A549 treated with CpdA at 1 μM for 4 hours (cell line): Measurements from ENCODE around the gene CIART. TPM values are rescaled to one million over a fixed set of nuclear protein-coding genes. Genes with fewer than 3 reads are reported as not detected.

Experiments used
- total RNA-seq: library from RNA; stranded (reverse); fragments of 200-300 nt; extraction: Qiagen RNA extraction; gene quantifications from 5 replicates; pipeline ENCODE4 v1.2.3, GENCODE V29; 2022; ENCODE audit warnings: low read depth

CIART gene
- total RNA-seq: 0.33 to 0.78 TPM (median 0.40 TPM) in 5 replicates

DNA sequence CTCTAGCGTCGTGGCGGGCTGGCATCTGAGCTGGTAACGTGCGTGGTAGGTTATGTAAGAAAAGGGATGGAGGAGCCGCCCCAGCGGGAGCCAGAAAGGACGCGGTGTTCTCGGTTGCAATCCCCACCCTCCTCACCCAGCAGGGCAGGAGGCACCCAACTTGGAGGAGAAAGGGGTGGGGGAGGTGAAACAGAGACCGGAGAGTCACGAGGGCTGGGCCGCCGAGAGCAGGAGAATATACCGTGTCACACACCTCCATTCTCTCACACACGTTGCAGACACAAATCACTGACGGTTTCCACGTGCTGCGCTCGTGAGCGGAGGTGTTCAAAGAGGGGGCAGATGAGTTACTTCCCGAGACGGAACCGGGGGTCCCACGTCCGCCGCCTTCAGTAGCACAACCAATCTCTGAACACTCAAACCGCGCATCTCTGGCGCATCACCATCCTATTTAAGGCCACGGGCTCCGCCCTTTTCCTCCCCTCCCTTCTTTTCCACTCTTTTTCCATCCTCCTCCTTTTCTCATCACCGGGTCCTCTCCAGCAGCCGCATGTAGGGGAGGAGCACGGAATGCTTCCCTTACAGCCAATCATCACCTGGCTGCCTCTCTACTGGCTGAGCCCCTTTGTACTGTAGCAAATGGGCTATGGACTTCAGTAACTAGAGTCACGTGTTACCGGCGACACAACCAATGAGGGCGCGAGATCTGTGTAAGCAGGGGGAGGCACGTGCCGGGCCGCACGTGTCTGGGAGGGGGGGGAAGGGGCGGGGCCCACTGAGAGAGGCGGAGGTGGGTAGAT lies at the start of gene CIART:
Gene CIART, plus strand, starts transcription at position 797 of the 800 bp plus-strand sequence. CDS start 714 bp downstream, outside the sequence.

GRCh38 chr1:150235852-150236613 lies 46.3 kb upstream of the CIART start, which contains the start of gene ANP32E:
Gene ANP32E, minus strand, starts transcription at chr1:150236112. Its CDS starts 326 bp downstream, at chr1:150235786.

DNA sequence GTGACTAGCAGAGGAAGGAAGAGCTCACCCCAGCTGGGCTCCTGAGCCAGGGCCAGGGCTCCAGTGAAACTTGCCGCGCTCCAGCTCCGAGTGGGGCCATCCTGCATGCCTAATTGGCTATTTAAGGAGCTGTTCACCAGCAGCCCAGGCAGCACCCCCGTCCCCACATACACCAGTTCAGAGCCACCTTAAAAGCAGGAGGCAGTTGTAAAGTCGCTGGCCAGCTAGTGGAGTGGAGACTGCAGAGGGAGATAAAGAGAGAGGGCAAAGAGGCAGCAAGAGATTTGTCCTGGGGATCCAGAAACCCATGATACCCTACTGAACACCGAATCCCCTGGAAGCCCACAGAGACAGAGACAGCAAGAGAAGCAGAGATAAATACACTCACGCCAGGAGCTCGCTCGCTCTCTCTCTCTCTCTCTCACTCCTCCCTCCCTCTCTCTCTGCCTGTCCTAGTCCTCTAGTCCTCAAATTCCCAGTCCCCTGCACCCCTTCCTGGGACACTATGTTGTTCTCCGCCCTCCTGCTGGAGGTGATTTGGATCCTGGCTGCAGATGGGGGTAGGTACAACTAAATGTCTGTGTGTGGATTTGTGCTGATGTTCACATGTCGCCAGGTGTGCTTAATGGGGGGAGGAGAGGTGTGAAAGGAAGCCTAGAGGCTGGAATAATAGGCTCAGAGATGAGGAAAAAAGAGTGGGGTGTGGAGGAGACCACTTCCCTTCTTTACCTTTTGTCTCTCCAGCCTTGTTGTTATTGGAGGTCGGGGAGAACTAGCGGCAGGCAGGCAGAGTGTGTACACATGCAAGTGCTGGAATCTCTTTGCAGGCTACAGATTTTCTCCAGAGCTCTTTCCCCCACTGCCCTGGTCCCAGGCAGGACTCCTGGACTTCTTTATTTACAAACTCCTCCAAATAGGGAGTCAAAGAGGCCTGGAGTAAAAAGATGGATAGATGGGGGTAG lies 24.4 kb upstream of the CIART start, which contains the start of gene CA14:
Gene CA14, plus strand, starts transcription at position 151 of the 962 bp plus-strand sequence. Its CDS starts 355 bp downstream, at position 506.

GRCh38 chr1:150268705-150269403 lies 13.5 kb upstream of the CIART start, which contains the start of gene APH1A:
Gene APH1A, minus strand, starts transcription at chr1:150269016. Its CDS starts 206 bp downstream, at chr1:150268810.

DNA sequence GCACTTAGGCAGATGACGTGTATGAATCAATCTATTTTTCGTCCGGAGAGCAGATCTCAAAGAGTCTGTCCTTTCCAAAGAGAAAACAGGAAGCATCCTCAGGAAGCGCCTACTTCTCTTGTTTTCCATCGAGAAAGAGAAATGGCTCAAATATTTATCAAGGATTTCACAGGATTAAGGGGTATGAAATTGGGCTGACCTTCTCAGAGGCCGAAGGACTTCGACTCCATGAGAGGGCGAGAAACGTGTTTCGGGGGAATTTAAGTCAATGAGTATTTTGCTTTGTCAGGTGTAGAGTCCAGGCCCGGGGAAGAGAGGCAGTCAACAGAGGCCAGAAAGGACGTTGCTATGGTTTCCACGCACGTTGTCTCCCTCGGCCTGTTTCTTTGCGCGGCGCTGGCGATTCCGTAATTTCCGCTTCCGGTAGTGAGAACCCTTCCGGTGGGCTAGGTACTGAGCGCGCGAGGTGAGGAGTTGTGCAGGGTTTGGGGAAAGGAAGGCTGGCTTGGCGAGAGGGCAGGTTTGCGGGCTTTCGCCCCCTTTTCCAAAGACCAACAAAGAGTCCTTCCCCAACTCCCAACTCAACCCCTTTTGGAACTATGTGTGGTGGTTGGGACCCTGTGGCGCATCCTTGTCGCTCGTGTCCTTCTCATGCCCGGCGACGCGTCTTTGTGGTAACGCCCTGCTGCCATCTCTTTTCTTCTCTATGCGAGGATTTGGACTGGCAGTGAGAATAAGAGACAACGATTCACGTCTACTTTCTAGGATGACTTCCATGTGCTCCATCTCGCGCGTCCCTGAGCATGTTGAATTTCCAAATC lies 11.3 kb downstream of the CIART start, which contains the start of gene MRPS21:
Gene MRPS21, plus strand, starts transcription at position 429 of the 821 bp plus-strand sequence. CDS start 506 bp downstream, outside the sequence.

Other genes with a start within 250 kb of the CIART start
- 16.7 to 18.0 TPM (median 17.7 TPM) in 5 replicates for gene VPS45, start 214.8 kb upstream of the CIART start, total RNA-seq
- gene PLEKHO1, start 132.6 kb upstream of the CIART start, total RNA-seq: 8.3 to 10.8 TPM (median 8.8 TPM) in 5 replicates
- 37.8 to 78.6 TPM (median 44.9 TPM) in 5 replicates for gene ANP32E, start 46.4 kb upstream of the CIART start, total RNA-seq
- gene CA14, start 24.8 kb upstream of the CIART start, total RNA-seq: not detected in 5 replicates
- gene APH1A, start 13.5 kb upstream of the CIART start, total RNA-seq: 119 to 140 TPM (median 133 TPM) in 5 replicates
- gene C1orf54, start 9.8 kb upstream of the CIART start, total RNA-seq: 0.11 to 0.32 TPM (median 0.18 TPM) in 4 of 5 replicates, not detected in the other
- 78.8 to 85.8 TPM (median 83.1 TPM) in 5 replicates for gene MRPS21, start 11.3 kb downstream of the CIART start, total RNA-seq
- 55.2 to 63.8 TPM (median 58.6 TPM) in 5 replicates for gene PRPF3, start 39.0 kb downstream of the CIART start, total RNA-seq
- gene RPRD2, start 81.6 kb downstream of the CIART start, total RNA-seq: 14.8 to 16.4 TPM (median 15.0 TPM) in 5 replicates
- gene TARS2, start 204.9 kb downstream of the CIART start, total RNA-seq: 19.4 to 25.9 TPM (median 22.6 TPM) in 5 replicates
- 1.8 to 2.6 TPM (median 2.2 TPM) in 5 replicates for gene ECM1, start 225.6 kb downstream of the CIART start, total RNA-seq
- 0.18 to 0.39 TPM in 2 of 5 replicates, not detected in the others for gene FALEC, start 233.2 kb downstream of the CIART start, total RNA-seq